MM.1S (cell line): ENCODE measurements around the gene ATXN10.
A peak's percentile ranks its signal among the peaks of the same experiment; 100 is the strongest.

Experiments used
- EZH2 ChIP-seq: fragments of 300-600 bp; sonication (generic); optimal IDR thresholded peaks from 2 replicates; pipeline ENCODE3; 2017; ENCODE audit warnings: low read depth, mild to moderate bottlenecking, antibody characterized with exemption, low read length, mixed read lengths
- EZH2phosphoT487 ChIP-seq: fragments of 300-600 bp; sonication (generic); IDR thresholded peaks from 2 replicates; pipeline ENCODE4 v1.6.1; 2018; ENCODE audit warnings: antibody characterized with exemption, low read length
- TF ChIP-seq, protein P1 (sequence below): fragments of 300-600 bp; sonication (generic); IDR thresholded peaks from 2 replicates; pipeline ENCODE4 v1.5.1; 2016; ENCODE audit warnings: antibody characterized with exemption, low read length, mixed read lengths

DNA sequence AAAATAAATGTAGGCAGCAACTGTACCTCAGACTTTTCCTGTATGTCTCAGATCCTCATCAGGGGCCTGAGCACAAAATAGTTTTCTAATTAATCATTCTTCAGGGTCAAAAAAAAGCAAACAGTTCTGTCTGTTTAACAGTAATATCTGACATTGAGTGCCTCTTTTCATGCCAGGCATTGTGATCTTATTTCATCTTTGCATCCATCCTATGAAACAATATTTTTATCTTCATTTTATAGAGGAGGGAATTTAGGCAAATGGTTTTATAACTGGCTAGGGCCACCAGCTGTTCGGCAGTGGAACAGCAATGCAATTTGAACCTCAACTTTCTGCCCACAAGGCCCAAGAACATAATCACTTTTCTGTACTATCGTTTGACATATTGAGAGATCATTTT, 159.8 kb downstream of the ATXN10 start:
- TF ChIP-seq, protein P1, sequence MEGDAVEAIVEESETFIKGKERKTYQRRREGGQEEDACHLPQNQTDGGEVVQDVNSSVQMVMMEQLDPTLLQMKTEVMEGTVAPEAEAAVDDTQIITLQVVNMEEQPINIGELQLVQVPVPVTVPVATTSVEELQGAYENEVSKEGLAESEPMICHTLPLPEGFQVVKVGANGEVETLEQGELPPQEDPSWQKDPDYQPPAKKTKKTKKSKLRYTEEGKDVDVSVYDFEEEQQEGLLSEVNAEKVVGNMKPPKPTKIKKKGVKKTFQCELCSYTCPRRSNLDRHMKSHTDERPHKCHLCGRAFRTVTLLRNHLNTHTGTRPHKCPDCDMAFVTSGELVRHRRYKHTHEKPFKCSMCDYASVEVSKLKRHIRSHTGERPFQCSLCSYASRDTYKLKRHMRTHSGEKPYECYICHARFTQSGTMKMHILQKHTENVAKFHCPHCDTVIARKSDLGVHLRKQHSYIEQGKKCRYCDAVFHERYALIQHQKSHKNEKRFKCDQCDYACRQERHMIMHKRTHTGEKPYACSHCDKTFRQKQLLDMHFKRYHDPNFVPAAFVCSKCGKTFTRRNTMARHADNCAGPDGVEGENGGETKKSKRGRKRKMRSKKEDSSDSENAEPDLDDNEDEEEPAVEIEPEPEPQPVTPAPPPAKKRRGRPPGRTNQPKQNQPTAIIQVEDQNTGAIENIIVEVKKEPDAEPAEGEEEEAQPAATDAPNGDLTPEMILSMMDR: peak; percentile 26; the same call in 1 of the 2 replicates
- TF ChIP-seq EZH2phosphoT487: no peak
- TF ChIP-seq EZH2: no peak
